Stimulated activated naive CD8-positive, alpha-beta T cell treated with anti-CD3 and anti-CD28 coated beads, Interleukin-15, Interleukin-2, amounts not matched to agents 100 ng/mL and 50 ng/mL, for 24 hours (primary cell): ENCODE measurements around the gene DNALI1.
A peak's percentile ranks its signal among the peaks of the same experiment; 100 is the strongest.
"Not testable (repeated sequence)": the region's sequence is repeated elsewhere in the genome, so short reads cannot be mapped to it uniquely, and the experiment has no call there.

Experiments used
- H3K27ac Mint-ChIP-seq: one replicate; pipeline ENCODE4 v1.8.0; 2021; ENCODE audit warnings: mild to moderate bottlenecking, mixed read lengths
- H3K27me3 Mint-ChIP-seq: one replicate; pipeline ENCODE4 v1.8.0; 2021; ENCODE audit warnings: mixed read lengths
- H3K36me3 Mint-ChIP-seq: one replicate; pipeline ENCODE4 v1.8.0; 2021; ENCODE audit warnings: low read depth, mixed read lengths
- H3K4me1 Mint-ChIP-seq: one replicate; pipeline ENCODE4 v1.8.0; 2021; ENCODE audit warnings: low read depth, mixed read lengths
- H3K4me3 Mint-ChIP-seq: one replicate; pipeline ENCODE4 v1.8.0; 2021; ENCODE audit warnings: mild to moderate bottlenecking, mixed read lengths
- H3K9me3 Mint-ChIP-seq: one replicate; pipeline ENCODE4 v1.8.0; 2021; ENCODE audit warnings: mixed read lengths

DNALI1 gene

GRCh38 chr1:37556712-37557196 lies at the start of gene DNALI1:
DNALI1 (plus strand) TSS chr1:37556940; CDS start chr1:37556995, 55 bp downstream.
- Mint-ChIP-seq H3K4me3 (no peak within 1 kb of the TSS), H3K27ac (no peak within 1 kb of the TSS), H3K4me1 (peaks cover 22% of the 10 kb centered on the region), H3K27me3 (no peaks in the 10 kb centered on the region), H3K36me3 (peaks cover 8% of the 10 kb centered on the region), H3K9me3 (no peaks in the 10 kb centered on the region)

GRCh38 chr1:37509181-37509580 lies 47.6 kb upstream of the DNALI1 start:
- Mint-ChIP-seq H3K36me3 (peaks cover 62% of the 10 kb centered on the region), H3K27me3 (no peaks in the 10 kb centered on the region), H3K4me1 (peaks cover 43% of the 10 kb centered on the region), H3K27ac (peak overlapping the region; percentile 26), H3K9me3 (no peaks in the 10 kb centered on the region), H3K4me3 (no peak overlapping the region)

DNA sequence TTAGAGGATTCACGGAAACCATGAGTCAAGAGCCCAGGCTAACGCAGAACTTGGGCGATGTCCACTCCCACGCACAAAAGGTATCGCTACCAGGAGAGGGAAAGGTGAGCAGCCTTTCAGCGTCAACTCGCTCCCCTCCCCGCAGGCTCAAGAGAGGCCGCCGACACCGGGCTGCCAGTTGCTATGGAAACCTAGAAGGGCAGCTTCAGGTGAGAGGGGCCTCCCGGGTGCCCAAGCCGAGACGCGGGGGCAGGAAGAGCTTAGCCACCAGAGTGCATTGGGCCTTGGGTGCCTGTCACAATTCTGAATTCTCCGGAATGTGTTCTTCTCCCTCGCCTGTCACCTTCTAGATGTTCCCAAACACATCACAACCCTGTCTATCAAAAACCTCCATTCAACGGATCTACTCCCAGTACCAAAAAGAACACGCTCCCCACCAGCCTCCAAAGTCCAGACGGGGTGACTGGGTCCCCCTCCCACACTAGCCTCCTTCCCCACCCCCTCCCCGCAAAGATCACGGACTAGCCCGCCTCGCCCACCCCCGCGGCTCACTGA lies 42.9 kb upstream of the DNALI1 start:
- Mint-ChIP-seq H3K4me1 (peaks cover 53% of the 10 kb centered on the region), H3K36me3 (peaks cover 24% of the 10 kb centered on the region), H3K4me3 (peak overlapping the region; percentile 84), H3K27ac (peak overlapping the region; percentile 88), H3K27me3 (no peaks in the 10 kb centered on the region), H3K9me3 (no peaks in the 10 kb centered on the region)

GRCh38 chr1:37514350-37515184 lies 42.2 kb upstream of the DNALI1 start, which contains the start of gene MEAF6:
MEAF6 (minus strand) TSS chr1:37514766; CDS start chr1:37514746, 20 bp downstream.
- H3K4me3 Mint-ChIP-seq = peak within 1 kb of the TSS; percentile 91
- peaks cover 54% of the 10 kb centered on the region for H3K4me1 Mint-ChIP-seq
- H3K27ac Mint-ChIP-seq = peak within 1 kb of the TSS; percentile 98

DNA sequence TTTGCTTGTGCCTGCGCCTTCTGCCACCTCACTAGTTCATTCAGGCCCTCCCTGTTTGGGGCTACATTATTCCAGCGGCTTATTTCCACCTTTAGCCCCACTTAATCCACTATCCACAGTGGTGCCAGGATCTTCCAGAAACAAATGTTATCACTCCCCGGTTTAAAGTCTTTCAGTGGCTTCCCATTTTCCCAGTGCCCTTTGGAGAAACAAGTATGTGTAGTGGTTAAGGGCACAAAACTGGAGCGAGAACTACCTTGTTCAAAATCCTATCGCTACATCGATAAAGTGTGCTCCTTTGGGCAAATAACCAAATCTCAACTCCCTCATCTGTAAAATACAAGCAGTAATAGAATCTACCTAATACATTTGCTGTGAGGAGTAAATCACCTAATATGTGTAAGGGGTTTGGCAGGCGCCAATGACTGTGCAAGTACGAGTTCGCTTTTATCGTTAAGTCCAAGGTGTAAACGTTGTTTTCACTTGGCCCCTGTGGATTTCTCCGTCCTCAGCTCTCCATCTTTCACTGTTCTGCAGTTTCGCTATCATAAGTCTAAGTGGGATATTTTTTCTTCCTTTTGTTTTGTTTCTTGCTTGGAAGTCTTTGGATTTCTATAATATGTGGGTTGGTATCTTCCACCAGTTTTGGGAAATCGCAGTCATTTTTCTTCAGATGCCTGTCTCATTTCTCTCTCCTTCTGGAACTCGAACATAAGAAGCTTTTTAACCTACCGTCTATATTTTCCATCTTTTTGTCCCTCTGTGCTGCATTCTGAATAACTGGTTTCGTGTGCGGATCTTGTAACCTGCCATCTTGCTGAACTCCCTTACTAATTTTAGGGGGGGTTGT lies 41.3 kb upstream of the DNALI1 start:
- peak overlapping the region; percentile 91 for H3K4me3 Mint-ChIP-seq
- peaks cover 58% of the 10 kb centered on the region for H3K4me1 Mint-ChIP-seq
- no peaks in the 10 kb centered on the region for H3K27me3 Mint-ChIP-seq
- H3K36me3 Mint-ChIP-seq = peaks cover 17% of the 10 kb centered on the region
- no peaks in the 10 kb centered on the region for H3K9me3 Mint-ChIP-seq
- peak overlapping the region; percentile 98 for H3K27ac Mint-ChIP-seq

More at GRCh38 chr1:37514350-37515184, 42.2 kb upstream of the DNALI1 start, which contains the start of gene MEAF6:
- no peaks in the 10 kb centered on the region for H3K27me3 Mint-ChIP-seq
- H3K9me3 Mint-ChIP-seq = no peaks in the 10 kb centered on the region
- H3K36me3 Mint-ChIP-seq = peaks cover 17% of the 10 kb centered on the region

DNA sequence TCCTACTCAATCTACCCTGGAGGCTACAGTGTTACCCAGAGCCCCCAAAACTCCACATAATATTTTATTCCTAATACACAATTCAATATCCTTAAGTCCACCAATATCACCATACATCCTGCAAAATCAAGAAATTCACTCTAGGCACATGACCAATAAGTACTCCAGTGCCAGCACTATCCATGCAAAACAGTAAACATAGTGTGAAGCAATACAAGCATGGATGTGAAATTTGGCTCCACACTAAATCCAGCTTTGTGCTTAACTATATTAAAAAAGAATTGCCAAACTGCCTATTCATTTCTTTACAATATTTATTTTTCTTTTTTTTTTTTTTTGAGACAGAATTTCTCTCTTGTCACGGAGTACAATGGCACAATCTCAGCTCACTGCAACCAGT lies 39.2 kb upstream of the DNALI1 start:
- no peak overlapping the region for H3K4me3 Mint-ChIP-seq

GRCh38 chr1:37518241-37518640 lies 38.5 kb upstream of the DNALI1 start:
- H3K4me1 Mint-ChIP-seq = peaks cover 38% of the 10 kb centered on the region
- H3K9me3 Mint-ChIP-seq, H3K27me3 Mint-ChIP-seq, H3K27ac Mint-ChIP-seq, H3K4me3 Mint-ChIP-seq, H3K36me3 Mint-ChIP-seq: not testable (repeated sequence)

More for the DNA sequence above, 39.2 kb upstream of the DNALI1 start:
- peaks cover 5% of the 10 kb centered on the region for H3K36me3 Mint-ChIP-seq
- H3K27me3 Mint-ChIP-seq = no peaks in the 10 kb centered on the region
- H3K9me3 Mint-ChIP-seq = no peaks in the 10 kb centered on the region
- H3K27ac Mint-ChIP-seq = no peak overlapping the region
- H3K4me1 Mint-ChIP-seq = peaks cover 45% of the 10 kb centered on the region

DNA sequence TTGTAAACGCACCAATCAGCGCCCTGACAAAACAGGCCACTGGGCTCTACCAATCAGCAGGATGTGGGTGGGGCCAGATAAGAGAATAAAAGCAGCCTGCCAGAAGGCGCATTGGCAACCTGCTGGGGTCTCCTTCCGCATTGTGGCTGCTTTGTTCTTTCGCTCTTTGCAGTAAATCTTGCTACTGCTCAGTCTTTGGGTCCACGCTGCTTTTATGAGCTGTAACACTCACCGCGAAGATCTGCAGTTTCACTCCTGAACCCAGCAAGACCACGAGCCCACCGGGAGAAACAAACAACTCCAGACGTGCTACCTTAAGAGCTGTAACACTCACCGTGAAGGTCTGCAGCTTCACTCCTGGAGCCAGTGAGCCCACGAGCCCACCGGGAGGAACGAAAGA lies 37.8 kb upstream of the DNALI1 start:
- not testable (repeated sequence) for H3K36me3 Mint-ChIP-seq, H3K9me3 Mint-ChIP-seq, H3K27me3 Mint-ChIP-seq
- H3K4me1 Mint-ChIP-seq = peaks cover 34% of the 10 kb centered on the region
- peak overlapping the region; percentile 89 for H3K4me3 Mint-ChIP-seq
- H3K27ac Mint-ChIP-seq = peak overlapping the region; percentile 88

- Mint-ChIP-seq H3K9me3 (no peaks in the 10 kb centered on the region), H3K4me1 (peaks cover 34% of the 10 kb centered on the region), H3K4me3 (peak overlapping the region; percentile 89), H3K27me3 (no peaks in the 10 kb centered on the region), H3K36me3 (peaks cover 4% of the 10 kb centered on the region), H3K27ac (peak overlapping the region; percentile 88)
Observed at GRCh38 chr1:37519613-37520012, 37.1 kb upstream of the DNALI1 start.

GRCh38 chr1:37529888-37530287 lies 26.9 kb upstream of the DNALI1 start:
- not testable (repeated sequence) for H3K4me1 Mint-ChIP-seq, H3K9me3 Mint-ChIP-seq, H3K27ac Mint-ChIP-seq, H3K27me3 Mint-ChIP-seq, H3K4me3 Mint-ChIP-seq
- peaks cover 15% of the 10 kb centered on the region for H3K36me3 Mint-ChIP-seq

DNA sequence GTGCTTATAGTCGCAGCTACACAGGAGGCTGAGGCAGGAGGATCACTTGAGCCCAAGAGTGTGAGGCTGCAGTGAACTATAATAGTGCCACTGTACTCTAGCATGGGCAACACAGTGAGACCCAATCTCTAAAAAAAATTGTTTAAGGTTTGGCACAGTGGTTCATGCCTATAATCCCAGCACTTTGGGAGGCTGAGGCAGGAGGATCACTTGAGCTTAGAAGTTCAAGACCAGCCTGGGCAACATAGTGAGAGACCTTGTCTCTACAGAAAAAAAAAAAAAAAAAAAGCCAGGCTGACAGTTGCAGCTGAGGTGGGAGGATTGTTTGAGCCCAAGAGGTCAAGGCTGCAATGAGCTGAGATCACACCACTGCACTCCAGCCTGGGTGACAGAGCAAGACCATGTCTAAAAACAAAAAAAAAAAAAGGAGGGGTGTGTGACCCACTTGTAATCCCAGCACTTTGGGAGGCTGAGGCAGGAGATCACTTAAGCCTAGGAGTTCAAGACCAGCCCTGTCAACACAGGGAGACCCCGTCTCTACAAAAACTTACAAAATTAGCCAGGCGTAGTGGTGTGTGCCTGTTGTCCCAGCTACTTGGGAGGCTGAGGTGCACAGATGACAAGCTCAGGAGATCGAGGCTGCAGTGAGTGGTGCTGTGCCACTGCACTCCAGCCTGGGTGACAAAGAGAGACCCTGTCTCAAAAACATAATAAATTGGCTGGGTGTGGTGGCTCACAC lies 24.2 kb upstream of the DNALI1 start:
- H3K4me3 Mint-ChIP-seq, H3K27ac Mint-ChIP-seq, H3K9me3 Mint-ChIP-seq, H3K27me3 Mint-ChIP-seq: not testable (repeated sequence)
- peaks cover 37% of the 10 kb centered on the region for H3K36me3 Mint-ChIP-seq
- H3K4me1 Mint-ChIP-seq = peaks cover 12% of the 10 kb centered on the region

GRCh38 chr1:37533317-37534093 lies 23.2 kb upstream of the DNALI1 start:
- Mint-ChIP-seq H3K36me3 (peaks cover 46% of the 10 kb centered on the region), H3K4me3 (no peak overlapping the region), H3K4me1 (peaks cover 16% of the 10 kb centered on the region), H3K9me3 (no peaks in the 10 kb centered on the region), H3K27ac (no peak overlapping the region), H3K27me3 (no peaks in the 10 kb centered on the region)

- Mint-ChIP-seq H3K27me3 (no peaks in the 10 kb centered on the region), H3K9me3 (no peaks in the 10 kb centered on the region), H3K4me3 (no peak overlapping the region), H3K4me1 (peaks cover 16% of the 10 kb centered on the region), H3K36me3 (peaks cover 79% of the 10 kb centered on the region), H3K27ac (peak overlapping the region; percentile 59)
Observed at GRCh38 chr1:37537378-37537777, 19.4 kb upstream of the DNALI1 start.

DNA sequence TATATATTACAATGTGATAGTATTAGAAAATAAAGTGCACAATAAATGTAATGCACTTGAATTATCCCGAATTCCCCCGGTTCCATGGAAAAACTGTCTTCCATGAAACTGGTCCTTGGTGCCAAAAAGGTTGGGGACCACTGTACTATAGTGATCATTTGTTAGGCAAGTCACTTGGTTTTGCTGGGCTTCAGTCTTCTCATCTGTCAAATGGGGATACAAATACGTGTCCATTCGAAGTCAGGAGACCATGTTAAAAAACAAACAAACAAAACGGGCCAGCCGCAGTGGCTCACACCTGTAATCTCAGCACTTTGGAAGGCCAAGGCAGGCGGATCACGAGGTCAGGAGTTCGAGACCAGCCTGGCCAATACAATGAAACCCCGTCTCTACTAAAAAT lies 17.6 kb upstream of the DNALI1 start:
- H3K36me3 Mint-ChIP-seq = peaks cover 78% of the 10 kb centered on the region
- not testable (repeated sequence) for H3K27me3 Mint-ChIP-seq, H3K4me3 Mint-ChIP-seq, H3K9me3 Mint-ChIP-seq, H3K27ac Mint-ChIP-seq
- peaks cover 16% of the 10 kb centered on the region for H3K4me1 Mint-ChIP-seq
